ENCODE results near the gene CERS5. TPM values are rescaled to one million over a fixed set of nuclear protein-coding genes. Genes with fewer than 3 reads are reported as not detected.
A peak's percentile ranks its signal among the peaks of the same experiment; 100 is the strongest.

CERS5 gene
- total RNA-seq, 6 experiments from 2014 or later = 48.0 to 69.3 (median 60.3) TPM

- H3K27me3 Mint-ChIP-seq (ENCODE audit: insufficient read depth) = peaks cover 3% of the 10 kb centered on the region
- H3K4me3 Mint-ChIP-seq = peak overlapping the region; percentile 70
- TF ChIP-seq CTCF (IDR thresholded peaks at IDR 0.05) = no peak; the same call in 1 of the 2 replicates
- peak; percentile 87 for DNase-seq
- H3K9me3 Mint-ChIP-seq = no peaks in the 10 kb centered on the region
- peaks cover 49% of the 10 kb centered on the region for H3K36me3 Mint-ChIP-seq (ENCODE audit: low read depth)
- H3K4me1 Mint-ChIP-seq (ENCODE audit: low read depth) = peaks cover 63% of the 10 kb centered on the region
- H3K27ac Mint-ChIP-seq = peak overlapping the region; percentile 89
Observed at GRCh38 chr12:50187084-50187900, 20.1 kb upstream of the CERS5 start.

GRCh38 chr12:50186681-50187080 is 19.5 kb upstream of the CERS5 start:
- Mint-ChIP-seq H3K27me3 (ENCODE audit: insufficient read depth) (peaks cover 3% of the 10 kb centered on the region), H3K4me3 (peak overlapping the region; percentile 70), H3K9me3 (no peaks in the 10 kb centered on the region), H3K27ac (peak overlapping the region; percentile 89), H3K36me3 (ENCODE audit: low read depth) (peaks cover 49% of the 10 kb centered on the region), H3K4me1 (ENCODE audit: low read depth) (peaks cover 61% of the 10 kb centered on the region)
- peak; percentile 64 for DNase-seq
- no peak for TF ChIP-seq CTCF (IDR thresholded peaks at IDR 0.05)

- DNase-seq = peak; percentile 76
- no peaks in the 10 kb centered on the region for H3K9me3 Mint-ChIP-seq
- H3K4me3 Mint-ChIP-seq = peak overlapping the region; percentile 70
- peaks cover 55% of the 10 kb centered on the region for H3K36me3 Mint-ChIP-seq (ENCODE audit: low read depth)
- no peak for TF ChIP-seq CTCF (IDR thresholded peaks at IDR 0.05)
- H3K4me1 Mint-ChIP-seq (ENCODE audit: low read depth) = peaks cover 61% of the 10 kb centered on the region
- peak overlapping the region; percentile 89 for H3K27ac Mint-ChIP-seq
- H3K27me3 Mint-ChIP-seq (ENCODE audit: insufficient read depth) = peaks cover 3% of the 10 kb centered on the region
Observed at GRCh38 chr12:50185970-50186663, 18.9 kb upstream of the CERS5 start.

- DNase-seq = no peak
- Mint-ChIP-seq H3K27ac (peak overlapping the region; percentile 89), H3K27me3 (ENCODE audit: insufficient read depth) (peaks cover 3% of the 10 kb centered on the region), H3K4me1 (ENCODE audit: low read depth) (peaks cover 61% of the 10 kb centered on the region), H3K9me3 (no peaks in the 10 kb centered on the region), H3K36me3 (ENCODE audit: low read depth) (peaks cover 56% of the 10 kb centered on the region), H3K4me3 (peak overlapping the region; percentile 70)
- TF ChIP-seq CTCF (IDR thresholded peaks at IDR 0.05) = no peak
Observed at GRCh38 chr12:50185301-50185895, 18.2 kb upstream of the CERS5 start.

- no peak for TF ChIP-seq CTCF (IDR thresholded peaks at IDR 0.05)
- Mint-ChIP-seq H3K4me3 (no peak overlapping the region; the same call in 1 of the 2 replicates), H3K36me3 (ENCODE audit: low read depth) (peaks cover 54% of the 10 kb centered on the region), H3K27me3 (ENCODE audit: insufficient read depth) (peaks cover 3% of the 10 kb centered on the region), H3K27ac (peak overlapping the region; percentile 21; the same call in 1 of the 2 replicates), H3K9me3 (no peaks in the 10 kb centered on the region), H3K4me1 (ENCODE audit: low read depth) (peaks cover 58% of the 10 kb centered on the region)
- DNase-seq = no peak
Observed at GRCh38 chr12:50184261-50184660, 17.1 kb upstream of the CERS5 start.
